Fibroblast of lung (primary cell): ENCODE data around the gene LMF1.

Experiments
- EZH2 ChIP-seq: IDR thresholded peaks from 2 replicates; pipeline ENCODE4 v1.5.1; 2012; ENCODE audit warnings: low read length, control low read depth, mild to moderate bottlenecking; ENCODE audit errors: missing control alignments
- TF ChIP-seq, protein P1 (sequence below), 2 donors: IDR thresholded peaks in 1 of 2; conservative IDR thresholded peaks in 1 of 2; 1 replicate in 1 of 2; 2 replicates in 1 of 2; pipeline ENCODE4 v1.5.1; 2011 to 2012; ENCODE audit warnings: low read length in 2 of 2, control low read depth in 1 of 2, inconsistent platforms in 1 of 2, low read depth in 1 of 2, mild to moderate bottlenecking in 1 of 2

DNA sequence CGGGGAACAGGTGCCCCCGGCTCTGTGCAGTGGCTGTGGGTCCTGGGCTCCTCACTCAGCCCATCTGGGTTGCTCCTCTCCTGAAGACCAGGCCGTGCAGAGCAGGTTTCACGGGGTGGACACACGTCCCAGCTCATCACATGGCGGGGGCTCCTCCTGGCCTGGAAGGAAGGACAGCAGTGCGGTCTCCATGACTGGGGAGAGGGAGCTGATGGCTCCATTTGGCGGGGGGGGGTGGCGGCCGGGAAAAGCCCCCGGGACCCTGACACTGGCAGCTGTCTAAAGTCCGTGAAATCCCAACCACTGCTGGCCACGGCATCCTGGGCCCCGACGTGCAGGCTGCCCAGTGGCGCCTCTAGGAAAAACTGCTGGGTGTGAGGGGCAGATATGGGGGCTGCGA is 29.8 kb upstream of the LMF1 start:
- no peak for TF ChIP-seq EZH2
- TF ChIP-seq, protein P1, sequence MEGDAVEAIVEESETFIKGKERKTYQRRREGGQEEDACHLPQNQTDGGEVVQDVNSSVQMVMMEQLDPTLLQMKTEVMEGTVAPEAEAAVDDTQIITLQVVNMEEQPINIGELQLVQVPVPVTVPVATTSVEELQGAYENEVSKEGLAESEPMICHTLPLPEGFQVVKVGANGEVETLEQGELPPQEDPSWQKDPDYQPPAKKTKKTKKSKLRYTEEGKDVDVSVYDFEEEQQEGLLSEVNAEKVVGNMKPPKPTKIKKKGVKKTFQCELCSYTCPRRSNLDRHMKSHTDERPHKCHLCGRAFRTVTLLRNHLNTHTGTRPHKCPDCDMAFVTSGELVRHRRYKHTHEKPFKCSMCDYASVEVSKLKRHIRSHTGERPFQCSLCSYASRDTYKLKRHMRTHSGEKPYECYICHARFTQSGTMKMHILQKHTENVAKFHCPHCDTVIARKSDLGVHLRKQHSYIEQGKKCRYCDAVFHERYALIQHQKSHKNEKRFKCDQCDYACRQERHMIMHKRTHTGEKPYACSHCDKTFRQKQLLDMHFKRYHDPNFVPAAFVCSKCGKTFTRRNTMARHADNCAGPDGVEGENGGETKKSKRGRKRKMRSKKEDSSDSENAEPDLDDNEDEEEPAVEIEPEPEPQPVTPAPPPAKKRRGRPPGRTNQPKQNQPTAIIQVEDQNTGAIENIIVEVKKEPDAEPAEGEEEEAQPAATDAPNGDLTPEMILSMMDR (conservative IDR thresholded peaks at IDR 0.05 in 1 of 2, IDR thresholded peaks at IDR 0.05 in 1 of 2; ENCODE audit: low read depth in 1 of 2, low read length in 2 of 2): no peak
